Tibial nerve (tissue), 4 donors: ENCODE results near the gene TEX9. TPM values are rescaled to one million over a fixed set of nuclear protein-coding genes. Genes with fewer than 3 reads are reported as not detected.

ENCODE experiments used
- DNase-seq, 2 donors: peaks; one replicate each; pipeline ENCODE4 v3.0.0-alpha.2; 2019; ENCODE audit warnings: low spot score in 2 of 2
- H3K27ac ChIP-seq, 4 donors: fragments of 200-600 bp; sonication (generic) in 3 of 4; one replicate each; pipeline ENCODE4 v1.5.1; 2017 to 2019; ENCODE audit warnings: mild to moderate bottlenecking in 1 of 4
- H3K27me3 ChIP-seq, 2 donors: fragments of 200-600 bp; sonication (generic) in 1 of 2; one replicate each; pipeline versions ENCODE4 v1.5.1 to v1.6.0; 2017 to 2019
- H3K36me3 ChIP-seq, 3 donors: fragments of 200-600 bp; sonication (generic); one replicate each; pipeline ENCODE4 v1.5.1; 2018 to 2019
- H3K4me1 ChIP-seq, 4 donors: fragments of 200-600 bp; sonication (generic) in 3 of 4; one replicate each; pipeline ENCODE4 v1.5.1; 2017 to 2019
- H3K4me3 ChIP-seq, 4 donors: fragments of 200-600 bp; sonication (generic) in 3 of 4; one replicate each; pipeline ENCODE4 v1.5.1; 2017 to 2019; ENCODE audit warnings: mild to moderate bottlenecking in 1 of 4, moderate library complexity in 1 of 4
- H3K9me3 ChIP-seq, 4 donors: fragments of 200-600 bp; sonication (generic) in 3 of 4; one replicate each; pipeline ENCODE4 v1.5.1; 2017 to 2019
- CTCF ChIP-seq, 5 experiments: fragments of 200-600 bp in 3 of 5; fragments of 450-650 bp in 2 of 5; sonication (generic) in 3 of 5; IDR thresholded peaks; one replicate each; pipeline ENCODE4 v1.5.1; 2016 to 2019; ENCODE audit warnings: antibody characterized with exemption in 5 of 5, mild to moderate bottlenecking in 3 of 5, moderate library complexity in 2 of 5
- EP300 ChIP-seq, 2 donors: sonication (generic); formaldehyde crosslinking; IDR thresholded peaks; one replicate each; pipeline ENCODE4 v1.6.1; 2017; ENCODE audit warnings: antibody characterized with exemption in 2 of 2, mild to moderate bottlenecking in 1 of 2
- POLR2A ChIP-seq, 2 donors: fragments of 450-650 bp; IDR thresholded peaks; one replicate each; pipeline ENCODE4 v1.6.1; 2017; ENCODE audit warnings: antibody characterized with exemption in 2 of 2, mild to moderate bottlenecking in 2 of 2, moderate library complexity in 2 of 2
- WGBS, 2 donors: methylation state at CpG; one replicate each; pipeline ENCODE4 v1.1.5; 2018; 5-methylcytosine and 5-hydroxymethylcytosine counted together
- total RNA-seq, 4 donors: library from RNA; depleted of rRNA; stranded (reverse); fragments of >200 nt; gene quantifications; one replicate each; pipeline ENCODE4 v1.1.0, GENCODE V29; 2016

The TEX9 gene
- total RNA-seq, 4 donors from 2014 or later = 5.4 to 12.4 (median 6.6) TPM

DNA sequence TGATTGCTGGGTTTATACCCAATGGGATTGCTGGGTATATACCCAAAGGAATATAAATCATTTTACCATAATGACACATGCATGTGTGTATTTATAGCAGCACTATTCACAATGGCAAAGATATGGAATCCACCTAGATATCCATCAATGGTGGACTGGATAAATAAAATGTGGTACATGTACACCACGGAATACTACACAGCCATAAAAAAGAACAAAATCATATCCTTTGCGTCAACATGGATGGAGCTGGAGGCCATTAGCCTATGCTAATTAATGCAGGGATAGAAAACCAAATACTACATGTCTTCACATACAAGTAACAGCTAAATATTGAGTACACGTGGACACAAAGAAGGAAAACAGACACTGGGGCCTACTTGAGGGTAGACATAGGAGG lies 77.1 kb downstream of the TEX9 start:
- 93 to 99% methylated on average over 3 of the region's 3 CpGs for WGBS, 2 donors
- no peaks in the 10 kb centered on the region for H3K27me3 ChIP-seq
- H3K4me3 ChIP-seq = no peak overlapping the region
- H3K36me3 ChIP-seq = peaks cover 0 to 37% (median 0%) of the 10 kb centered on the region in 3 donors
- TF ChIP-seq CTCF (IDR thresholded peaks at IDR 0.05) = no peak
- TF ChIP-seq POLR2A (IDR thresholded peaks at IDR 0.05) = no peak
- TF ChIP-seq EP300 (IDR thresholded peaks at IDR 0.05) = no peak
- H3K9me3 ChIP-seq = peaks cover 0 to 4% (median 0%) of the 10 kb centered on the region in 4 donors
- H3K4me1 ChIP-seq = no peaks in the 10 kb centered on the region
- no peak for DNase-seq
- H3K27ac ChIP-seq = no peak overlapping the region

GRCh38 chr15:56445746-56446145 lies 80.5 kb downstream of the TEX9 start:
- Histone ChIP-seq H3K27me3 (no peaks in the 10 kb centered on the region), H3K9me3 (no peaks in the 10 kb centered on the region), H3K4me1 (no peaks in the 10 kb centered on the region), H3K4me3 (no peak overlapping the region), H3K27ac (no peak overlapping the region), H3K36me3 (peaks cover 0 to 26% (median 0%) of the 10 kb centered on the region in 3 donors)
- WGBS, 2 donors = 91 to 93% methylated on average over 5 of the region's 5 CpGs
- no peak for DNase-seq
- TF ChIP-seq CTCF (IDR thresholded peaks at IDR 0.05) = no peak
- TF ChIP-seq POLR2A (IDR thresholded peaks at IDR 0.05) = no peak
- no peak for TF ChIP-seq EP300 (IDR thresholded peaks at IDR 0.05)

GRCh38 chr15:56454836-56455235 lies 89.6 kb downstream of the TEX9 start:
- Histone ChIP-seq H3K4me1 (no peaks in the 10 kb centered on the region), H3K27me3 (no peaks in the 10 kb centered on the region), H3K9me3 (no peaks in the 10 kb centered on the region), H3K27ac (no peak overlapping the region), H3K36me3 (peaks cover 0 to 7% (median 0%) of the 10 kb centered on the region in 3 donors), H3K4me3 (no peak overlapping the region)
- DNase-seq = no peak
- WGBS, 2 donors = 52 to 71% methylated on average over 1 of the region's 1 CpG
- TF ChIP-seq POLR2A (IDR thresholded peaks at IDR 0.05) (no peak), CTCF (IDR thresholded peaks at IDR 0.05) (no peak), EP300 (IDR thresholded peaks at IDR 0.05) (no peak)

GRCh38 chr15:56456229-56456628 lies 91.0 kb downstream of the TEX9 start:
- Histone ChIP-seq H3K9me3 (no peaks in the 10 kb centered on the region), H3K4me3 (no peak overlapping the region), H3K27me3 (no peaks in the 10 kb centered on the region), H3K27ac (no peak overlapping the region), H3K4me1 (no peaks in the 10 kb centered on the region), H3K36me3 (peaks cover 0 to 7% (median 0%) of the 10 kb centered on the region in 3 donors)
- WGBS, 2 donors = 89 to 91% methylated on average over 3 of the region's 3 CpGs
- DNase-seq = no peak
- TF ChIP-seq EP300 (IDR thresholded peaks at IDR 0.05) (no peak), POLR2A (IDR thresholded peaks at IDR 0.05) (no peak), CTCF (IDR thresholded peaks at IDR 0.05) (no peak)

GRCh38 chr15:56459096-56459495 lies 93.9 kb downstream of the TEX9 start:
- TF ChIP-seq POLR2A (IDR thresholded peaks at IDR 0.05) (no peak), EP300 (IDR thresholded peaks at IDR 0.05) (no peak), CTCF (IDR thresholded peaks at IDR 0.05) (no peak)
- H3K27ac ChIP-seq = no peak overlapping the region

More at GRCh38 chr15:56459096-56459495, 93.9 kb downstream of the TEX9 start:
- no peak for DNase-seq
- 94 to 97% methylated on average over 2 of the region's 2 CpGs for WGBS, 2 donors
- Histone ChIP-seq H3K36me3 (peaks cover 0 to 7% (median 0%) of the 10 kb centered on the region in 3 donors), H3K4me1 (peaks cover 0 to 4% (median 1%) of the 10 kb centered on the region in 4 donors), H3K9me3 (no peaks in the 10 kb centered on the region), H3K4me3 (no peak overlapping the region), H3K27me3 (no peaks in the 10 kb centered on the region)
